DND-41 (cell line): ENCODE data around the gene ULBP3.
"Not testable (repeated sequence)": the region's sequence is repeated elsewhere in the genome, so short reads cannot be mapped to it uniquely, and the experiment has no call there.

Experiments
- ATAC-seq: fragments of 200-7000 bp; cut with Tn5 transposase; 3 replicates; pipeline ENCODE4 v1.9.1; 2021; ENCODE audit warnings: low read depth; ENCODE audit not compliant: insufficient read depth
- DNase-seq: peaks from one replicate; pipeline ENCODE4 v3.0.0-alpha.2; 2020
- H2AFZ ChIP-seq: 2 replicates; pipeline ENCODE4 v1.6.0; 2012; ENCODE audit warnings: low read depth, low read length
- H3K27ac ChIP-seq: 2 replicates; pipeline ENCODE4 v1.5.1; 2012; ENCODE audit warnings: low read length, inconsistent platforms
- H3K27me3 ChIP-seq: fragments of 200-600 bp; sonication (generic); 2 replicates; pipeline ENCODE4 v1.6.0; 2012; ENCODE audit warnings: low read length, mild to moderate bottlenecking, inconsistent platforms; ENCODE audit not compliant: insufficient read depth, poor library complexity
- H3K36me3 ChIP-seq: 2 replicates; pipeline ENCODE4 v1.5.1; 2012; ENCODE audit warnings: low read length, inconsistent platforms; ENCODE audit not compliant: insufficient read depth
- H3K4me1 ChIP-seq: 2 replicates; pipeline ENCODE4 v1.5.1; 2012; ENCODE audit warnings: mild to moderate bottlenecking, low read length; ENCODE audit not compliant: insufficient read depth
- H3K4me2 ChIP-seq: 2 replicates; pipeline ENCODE4 v1.6.0; 2012; ENCODE audit warnings: mild to moderate bottlenecking, moderate library complexity, low read length, inconsistent platforms; ENCODE audit not compliant: insufficient read depth
- H3K4me3 ChIP-seq, 2 experiments: fragments of 200-600 bp in 1 of 2; shearing (Covaris generic) in 1 of 2; 2 replicates each; pipeline ENCODE4 v1.5.1; 2012 to 2016; ENCODE audit warnings: inconsistent platforms in 2 of 2, low read length in 2 of 2, mild to moderate bottlenecking in 2 of 2, low read depth in 1 of 2, moderate library complexity in 1 of 2
- H3K79me2 ChIP-seq: 2 replicates; pipeline ENCODE4 v1.6.0; 2012; ENCODE audit warnings: low read length, inconsistent platforms; ENCODE audit not compliant: insufficient read depth
- H3K9ac ChIP-seq: 2 replicates; pipeline ENCODE4 v1.6.0; 2012; ENCODE audit warnings: low read depth, mild to moderate bottlenecking, inconsistent platforms, low read length, moderate library complexity
- H3K9me3 ChIP-seq: 2 replicates; pipeline ENCODE4 v1.5.1; 2012; ENCODE audit warnings: low read length, moderate library complexity, mild to moderate bottlenecking, inconsistent platforms; ENCODE audit not compliant: insufficient read depth, severe bottlenecking
- H4K20me1 ChIP-seq: 2 replicates; pipeline ENCODE4 v1.6.0; 2012; ENCODE audit warnings: low read length; ENCODE audit not compliant: insufficient read depth

Gene ULBP3

GRCh38 chr6:150013785-150014622, 54.9 kb downstream of the ULBP3 start:
- not testable (repeated sequence) for H3K36me3 ChIP-seq, H2AFZ ChIP-seq, H3K79me2 ChIP-seq, H3K4me2 ChIP-seq, H3K9me3 ChIP-seq, H3K4me3 ChIP-seq, H3K9ac ChIP-seq, H4K20me1 ChIP-seq, H3K27ac ChIP-seq, H3K4me1 ChIP-seq, DNase-seq, ATAC-seq
- H3K27me3 ChIP-seq: peaks cover 26% of the 10 kb centered on the region

DNA sequence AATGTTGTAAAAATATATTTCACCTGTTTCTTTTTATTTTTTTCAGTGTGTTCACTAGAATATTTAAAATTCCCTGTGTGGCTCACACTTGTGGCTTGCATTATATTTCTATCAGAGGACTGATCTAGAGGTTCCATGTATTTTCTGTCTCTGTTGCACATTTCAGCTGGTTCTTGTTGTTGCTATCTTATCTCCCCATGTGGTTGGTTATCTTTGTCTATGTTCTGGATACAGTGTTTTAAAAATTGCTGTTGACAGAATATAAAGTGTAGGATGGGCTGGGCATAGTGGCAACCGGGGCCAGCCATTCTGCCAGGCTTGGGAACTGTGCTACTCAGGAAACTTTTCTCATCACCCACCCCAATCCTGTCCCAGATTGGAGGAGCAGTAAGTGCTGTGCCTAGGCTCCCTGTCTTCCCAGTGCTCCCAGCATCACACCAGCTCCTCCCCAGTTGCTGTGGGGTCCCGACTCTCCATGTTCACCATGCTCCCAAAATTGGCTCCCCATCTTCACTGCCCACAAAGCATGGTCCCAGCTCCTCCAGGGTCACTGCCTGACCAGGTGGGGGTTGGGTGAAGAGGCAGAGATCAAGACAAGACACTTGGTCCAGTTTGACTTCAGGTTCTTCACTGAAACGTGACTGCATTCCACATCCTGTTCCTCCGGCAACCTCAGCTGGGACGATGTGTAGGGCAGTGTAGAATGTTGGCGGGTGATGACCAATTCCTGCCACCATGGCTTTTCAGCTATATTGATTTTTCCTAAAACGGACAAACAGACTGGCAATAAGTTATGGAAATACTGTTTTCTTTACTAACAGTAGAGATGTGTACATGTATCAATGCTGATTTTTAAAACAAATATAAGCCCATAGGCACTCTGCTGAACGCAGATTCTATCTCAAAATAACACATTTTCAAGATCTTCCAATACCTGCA, 55.8 kb downstream of the ULBP3 start:
- not testable (repeated sequence) for DNase-seq, H3K36me3 ChIP-seq, H3K9ac ChIP-seq, ATAC-seq, H3K79me2 ChIP-seq, H3K9me3 ChIP-seq, H2AFZ ChIP-seq, H3K4me1 ChIP-seq, H4K20me1 ChIP-seq, H3K4me3 ChIP-seq, H3K4me2 ChIP-seq, H3K27ac ChIP-seq
- H3K27me3 ChIP-seq: peaks cover 26% of the 10 kb centered on the region
